GM12874 (cell line): ENCODE measurements around the gene ARHGEF39.

Experiments
- TF ChIP-seq, protein P1 (sequence below): IDR thresholded peaks from 2 replicates; pipeline ENCODE4 v1.5.1; 2011; ENCODE audit warnings: low read depth, mild to moderate bottlenecking, control low read depth, low read length, moderate library complexity; ENCODE audit not compliant: insufficient read depth

ARHGEF39 gene

DNA sequence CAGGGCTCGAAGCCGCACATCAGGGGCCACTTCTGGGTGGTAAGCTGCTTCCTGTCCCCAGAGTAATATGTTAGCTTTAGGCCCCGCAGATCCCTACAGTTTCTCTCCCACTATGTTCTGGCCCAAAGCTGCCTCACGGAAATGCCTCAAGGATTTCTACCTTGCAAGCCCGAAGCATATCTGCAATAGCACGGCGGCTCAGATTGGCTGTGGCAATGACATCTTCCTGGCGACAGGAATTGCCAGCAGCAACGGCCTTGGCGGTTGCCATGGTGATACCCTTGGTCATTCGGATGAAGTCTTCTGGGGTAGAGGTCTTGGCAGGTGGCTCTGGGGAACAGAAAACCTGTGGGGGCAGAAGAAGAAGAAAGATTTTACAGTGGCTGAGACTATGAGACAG is 35.0 kb upstream of the ARHGEF39 start:
- TF ChIP-seq, protein P1, sequence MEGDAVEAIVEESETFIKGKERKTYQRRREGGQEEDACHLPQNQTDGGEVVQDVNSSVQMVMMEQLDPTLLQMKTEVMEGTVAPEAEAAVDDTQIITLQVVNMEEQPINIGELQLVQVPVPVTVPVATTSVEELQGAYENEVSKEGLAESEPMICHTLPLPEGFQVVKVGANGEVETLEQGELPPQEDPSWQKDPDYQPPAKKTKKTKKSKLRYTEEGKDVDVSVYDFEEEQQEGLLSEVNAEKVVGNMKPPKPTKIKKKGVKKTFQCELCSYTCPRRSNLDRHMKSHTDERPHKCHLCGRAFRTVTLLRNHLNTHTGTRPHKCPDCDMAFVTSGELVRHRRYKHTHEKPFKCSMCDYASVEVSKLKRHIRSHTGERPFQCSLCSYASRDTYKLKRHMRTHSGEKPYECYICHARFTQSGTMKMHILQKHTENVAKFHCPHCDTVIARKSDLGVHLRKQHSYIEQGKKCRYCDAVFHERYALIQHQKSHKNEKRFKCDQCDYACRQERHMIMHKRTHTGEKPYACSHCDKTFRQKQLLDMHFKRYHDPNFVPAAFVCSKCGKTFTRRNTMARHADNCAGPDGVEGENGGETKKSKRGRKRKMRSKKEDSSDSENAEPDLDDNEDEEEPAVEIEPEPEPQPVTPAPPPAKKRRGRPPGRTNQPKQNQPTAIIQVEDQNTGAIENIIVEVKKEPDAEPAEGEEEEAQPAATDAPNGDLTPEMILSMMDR, result no peak

DNA sequence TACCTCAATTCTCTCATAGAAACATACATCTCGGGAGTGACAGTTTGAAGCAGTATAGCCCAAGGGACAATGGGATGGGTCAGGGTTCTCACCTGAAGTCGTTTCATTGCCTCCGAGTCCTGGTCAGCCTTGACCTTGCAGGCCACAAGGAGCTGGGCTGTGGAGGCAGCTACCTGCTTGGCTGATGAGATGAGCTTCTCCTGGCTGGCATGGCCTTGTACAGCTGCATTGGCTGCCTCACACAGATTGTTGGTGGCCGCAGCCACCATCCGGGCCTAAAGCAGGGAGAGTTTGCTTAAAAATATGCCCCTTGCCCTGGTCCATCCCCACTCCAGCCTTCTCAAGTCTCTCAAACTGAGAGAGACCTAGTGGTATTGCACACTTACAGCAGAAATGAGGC is 33.2 kb upstream of the ARHGEF39 start:
- TF ChIP-seq, protein P1, result no peak

DNA sequence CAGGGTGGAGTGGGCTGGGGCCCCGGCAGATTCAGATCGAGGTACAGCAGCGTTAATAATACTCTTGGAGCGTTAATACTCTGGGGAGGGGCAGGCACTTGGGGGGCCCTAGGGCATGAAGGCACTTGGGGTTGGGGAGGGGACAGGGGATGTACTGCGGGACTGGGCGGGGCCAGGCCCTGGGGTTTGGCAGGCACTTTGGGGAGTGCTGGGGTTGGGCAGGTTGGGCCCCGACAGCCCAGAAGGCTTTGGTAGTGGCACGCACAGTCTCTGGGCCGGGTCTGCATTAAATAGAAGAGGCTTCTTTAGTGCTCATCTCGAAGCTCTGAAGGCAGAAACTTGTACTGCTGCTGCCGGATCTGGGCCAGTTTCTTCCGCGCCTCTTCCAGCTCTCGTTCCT is 32.5 kb upstream of the ARHGEF39 start:
- TF ChIP-seq, protein P1, result no peak

DNA sequence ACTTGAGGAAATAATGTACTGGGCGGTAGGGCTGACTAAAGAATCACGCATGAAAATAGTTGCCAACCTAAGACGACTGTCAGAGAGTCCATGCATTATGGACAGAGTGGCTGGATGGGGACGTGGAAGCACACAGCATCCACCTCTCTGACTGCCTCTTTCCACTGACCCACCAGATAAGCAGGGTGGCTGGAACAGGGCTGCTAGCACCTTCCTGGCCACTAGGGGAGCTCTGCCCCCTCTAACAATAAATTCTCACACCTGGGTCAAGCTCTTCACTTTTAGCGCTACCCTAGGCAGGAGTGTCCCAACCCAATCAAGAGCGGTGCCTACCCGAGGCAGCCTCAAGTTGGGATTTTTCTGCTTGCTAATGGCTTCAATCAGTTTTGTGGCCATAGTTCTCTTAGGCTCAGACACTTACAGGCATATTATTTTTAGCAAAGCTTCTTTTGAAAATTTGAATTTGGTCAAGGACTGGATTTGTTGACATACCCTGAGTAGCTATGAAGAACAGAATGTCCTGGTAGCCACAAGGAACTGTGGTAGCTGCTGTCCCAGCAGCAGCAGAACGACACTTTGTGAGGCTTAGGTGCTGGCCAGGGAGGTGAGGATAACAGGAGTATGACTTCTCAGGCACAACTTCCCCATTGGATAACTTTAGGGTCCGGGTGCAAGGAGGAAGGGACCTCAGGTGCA is 31.7 kb upstream of the ARHGEF39 start:
- TF ChIP-seq, protein P1, result peak; percentile 97

DNA sequence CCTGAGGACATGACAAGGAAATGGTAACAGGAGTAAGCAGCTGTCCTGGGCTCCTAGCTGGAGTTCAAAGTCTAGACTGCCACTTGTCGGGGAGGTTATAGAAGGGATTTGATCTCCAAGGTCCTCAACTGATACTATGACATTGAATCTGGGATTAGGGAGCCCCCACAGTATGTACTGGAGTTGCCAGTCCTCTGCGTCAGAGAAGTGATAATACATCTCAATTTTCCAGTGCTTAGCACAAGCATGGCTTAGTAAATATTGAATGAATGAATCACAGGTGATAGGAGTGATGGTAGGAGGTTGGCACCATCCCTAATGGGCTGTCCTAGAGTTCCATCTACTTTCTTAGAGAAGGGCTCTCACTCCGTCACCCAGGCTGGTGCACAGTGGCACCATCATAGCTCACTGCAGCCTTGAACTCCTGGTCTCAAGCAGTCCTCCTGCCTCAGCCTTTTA is 31.0 kb upstream of the ARHGEF39 start:
- TF ChIP-seq, protein P1, result no peak

DNA sequence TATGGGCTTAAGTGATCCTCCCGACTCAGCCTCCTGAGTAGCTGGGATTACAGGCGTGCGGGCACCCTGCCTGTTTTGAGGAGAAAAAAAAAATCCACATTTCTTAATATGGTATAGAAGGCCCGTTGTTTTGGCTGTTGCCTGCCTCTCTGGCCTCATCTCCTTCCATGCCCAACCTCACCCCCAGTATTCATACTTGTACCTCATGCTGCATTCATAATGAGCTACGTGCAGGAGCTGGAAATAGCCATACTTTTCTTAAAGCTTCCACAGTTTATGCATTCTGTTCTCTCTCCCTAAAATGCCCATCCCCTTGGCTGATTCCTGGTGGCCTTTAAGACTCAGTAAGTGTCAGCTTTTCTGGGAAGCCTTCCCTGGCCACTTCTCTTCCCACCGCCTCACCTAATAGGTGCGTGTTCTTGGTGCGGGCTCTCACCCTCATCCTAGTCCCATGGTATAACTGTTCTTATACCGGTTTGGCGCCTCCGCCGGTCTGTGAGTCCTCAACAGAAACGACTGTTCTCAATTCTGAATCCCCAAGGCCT is 26.8 kb upstream of the ARHGEF39 start:
- TF ChIP-seq, protein P1, result no peak

DNA sequence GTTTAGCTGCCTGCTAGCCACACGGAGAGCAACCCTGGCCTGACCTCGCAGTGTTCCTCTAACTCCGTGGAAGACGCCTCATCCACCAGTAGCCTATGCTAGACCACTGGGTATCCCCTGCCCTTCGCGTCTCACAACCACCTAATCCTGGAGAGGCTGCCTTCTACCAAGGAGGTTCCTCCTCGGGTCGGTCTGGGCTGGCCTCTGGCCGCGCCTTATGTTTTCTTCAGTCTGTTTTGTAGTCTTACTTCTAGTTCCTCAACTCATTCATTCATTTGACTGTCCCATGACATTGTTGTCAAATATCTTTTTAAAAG is 26.3 kb upstream of the ARHGEF39 start:
- TF ChIP-seq, protein P1, result no peak
